A549 (cell line): Measurements from ENCODE around the gene ADAMTS10. TPM values are rescaled to one million over a fixed set of nuclear protein-coding genes. Genes with fewer than 3 reads are reported as not detected.

Experiments
- ATAC-seq, 2 experiments: fragments of 200-7000 bp in 1 of 2; fragments of >200 bp in 1 of 2; cut with Nextera tagmentation in 1 of 2; cut with Tn5 transposase in 1 of 2; 3 replicates each; pipeline versions ENCODE4 v1.8.0 to v1.9.1; 2018 to 2020; ENCODE audit warnings: mild to moderate bottlenecking in 1 of 2, moderate library complexity in 1 of 2
- CTCF ChIA-PET: fragments of 300-600 bp; sonication (Branson Sonifier 250); formaldehyde crosslinking; extraction: SDS; loops from one replicate; lab custom pipeline; 2021; ENCODE audit warnings: antibody characterized with exemption, inconsistent platforms; lab: Yijun Ruan, JAX
- POLR2A ChIA-PET: fragments of 350-600 bp; formaldehyde crosslinking; extraction: SDS; loops from one replicate; lab custom pipeline; 2021; ENCODE audit warnings: antibody characterized with exemption, inconsistent platforms; lab: Yijun Ruan, JAX
- DNase-seq, 2 experiments: peaks; one replicate each; pipeline versions ENCODE4 v3.0.0 to v3.0.0-alpha.2; 2011 to 2016; ENCODE audit warnings: low read depth in 1 of 2, low spot score in 1 of 2
- FAIRE-seq: peaks from 2 replicates; lab custom pipeline; 2011; peaks lifted over from hg19 to GRCh38; lab: Jason Lieb, UNC
- H3K27ac ChIP-seq, 2 experiments: fragments of >200 bp; sonication (Bioruptor Twin); formaldehyde crosslinking; 3 replicates each; pipeline ENCODE4 v1.5.1; 2016 to 2017
- H3K4me1 ChIP-seq: fragments of >200 bp; sonication (Bioruptor Twin); formaldehyde crosslinking; 3 replicates; pipeline ENCODE4 v1.6.1; 2016
- H3K4me2 ChIP-seq: fragments of >200 bp; sonication (Bioruptor Twin); formaldehyde crosslinking; 3 replicates; pipeline ENCODE4 v1.6.1; 2016
- H3K4me3 ChIP-seq: fragments of >200 bp; sonication (Bioruptor Twin); formaldehyde crosslinking; 3 replicates; pipeline ENCODE4 v1.5.1; 2016
- H3K9me3 ChIP-seq: fragments of >200 bp; sonication (Bioruptor Twin); formaldehyde crosslinking; 3 replicates; pipeline ENCODE4 v1.6.1; 2016
- BCL3 ChIP-seq: fragments of >200 bp; sonication (Bioruptor Twin); formaldehyde crosslinking; IDR thresholded peaks from 3 replicates; pipeline ENCODE4 v1.6.1; 2016
- CHD2 ChIP-seq: fragments of 150-350 bp; IDR thresholded peaks from 2 replicates; pipeline ENCODE4 v1.6.1; 2014; ENCODE audit warnings: low read length; ENCODE audit not compliant: partially characterized antibody
- CTCF ChIP-seq: fragments of >200 bp; sonication (Bioruptor Twin); formaldehyde crosslinking; IDR thresholded peaks from 3 replicates; pipeline ENCODE4 v1.5.1; 2016
- EHMT2 ChIP-seq: fragments of 200-600 bp; sonication (generic); IDR thresholded peaks from 2 replicates; pipeline ENCODE4 v1.6.1; 2016; ENCODE audit warnings: antibody characterized with exemption, low read depth, mild to moderate bottlenecking, moderate library complexity
- ELK1 ChIP-seq: fragments of 150-350 bp; IDR thresholded peaks from 2 replicates; pipeline ENCODE4 v1.6.1; 2014; ENCODE audit warnings: low read depth, mild to moderate bottlenecking, low read length
- ESRRA ChIP-seq: fragments of 150-350 bp; IDR thresholded peaks from 2 replicates; pipeline ENCODE4 v1.6.1; 2014; ENCODE audit warnings: mild to moderate bottlenecking, low read length, borderline replicate concordance
- FOSL2 ChIP-seq, 2 experiments: fragments of 450-650 bp in 1 of 2; fragments of >200 bp in 1 of 2; sonication (Bioruptor Twin) in 1 of 2; formaldehyde crosslinking; IDR thresholded peaks; 2 replicates each; pipeline versions ENCODE4 v1.5.0 to v1.6.1; 2016 to 2020; ENCODE audit warnings: mild to moderate bottlenecking in 1 of 2, moderate library complexity in 1 of 2
- GATA3 ChIP-seq: IDR thresholded peaks from 2 replicates; pipeline ENCODE4 v1.6.1; 2012; ENCODE audit warnings: borderline replicate concordance
- HES2 ChIP-seq: fragments of >200 bp; sonication (Bioruptor Twin); formaldehyde crosslinking; IDR thresholded peaks from 2 replicates; pipeline ENCODE4 v1.6.1; 2016
- HEYL ChIP-seq: fragments of 250-450 bp; sonication (Bioruptor Pico); IDR thresholded peaks from 2 replicates; pipeline ENCODE4 v1.8.0; 2021; ENCODE audit warnings: mild to moderate bottlenecking, moderate library complexity
- HOXB5 ChIP-seq: fragments of 250-450 bp; sonication (Bioruptor Pico); IDR thresholded peaks from 2 replicates; pipeline ENCODE4 v1.5.0; 2020; ENCODE audit warnings: mild to moderate bottlenecking, moderate library complexity
- JUN ChIP-seq, 2 experiments: fragments of >200 bp; sonication (Bioruptor Twin); formaldehyde crosslinking; IDR thresholded peaks; 2 replicates in 1 of 2; 3 replicates in 1 of 2; pipeline ENCODE4 v1.6.1; 2016 to 2017
- JUNB ChIP-seq: fragments of >200 bp; sonication (Bioruptor Twin); formaldehyde crosslinking; IDR thresholded peaks from 2 replicates; pipeline ENCODE4 v1.6.1; 2016
- MAFK ChIP-seq: fragments of 450-650 bp; IDR thresholded peaks from 2 replicates; pipeline ENCODE4 v1.6.1; 2014; ENCODE audit not compliant: partially characterized antibody
- MAX ChIP-seq: IDR thresholded peaks from 2 replicates; pipeline ENCODE4 v1.6.1; 2012
- NPAS2 ChIP-seq: fragments of 250-450 bp; sonication (Bioruptor Pico); IDR thresholded peaks from 2 replicates; pipeline ENCODE4 v1.8.0; 2022; ENCODE audit warnings: mild to moderate bottlenecking, moderate library complexity, borderline replicate concordance
- PBX3 ChIP-seq: IDR thresholded peaks from 2 replicates; pipeline ENCODE4 v1.6.1; 2012
- POLR2A ChIP-seq: IDR thresholded peaks from 2 replicates; pipeline ENCODE4 v1.6.1; 2012; ENCODE audit warnings: mild to moderate bottlenecking, low read length
- POLR2AphosphoS2 ChIP-seq: conservative IDR thresholded peaks from 2 replicates; pipeline ENCODE4 v1.6.1; 2012; ENCODE audit warnings: low read length, improper control_type of control experiment, inconsistent platforms
- RAD21 ChIP-seq, 2 experiments: fragments of >200 bp in 1 of 2; sonication (Bioruptor Twin) in 1 of 2; formaldehyde crosslinking in 1 of 2; IDR thresholded peaks in 1 of 2; conservative IDR thresholded peaks in 1 of 2; 2 replicates in 1 of 2; 3 replicates in 1 of 2; pipeline ENCODE4 v1.6.1; 2012 to 2018; ENCODE audit warnings: inconsistent platforms in 1 of 2
- REST ChIP-seq: fragments of 200-600 bp; sonication (generic); IDR thresholded peaks from 2 replicates; pipeline ENCODE4 v1.6.1; 2016; ENCODE audit warnings: antibody characterized with exemption, mild to moderate bottlenecking, moderate library complexity
- RFX5 ChIP-seq: fragments of 450-650 bp; IDR thresholded peaks from 2 replicates; pipeline ENCODE4 v1.7.1; 2014; ENCODE audit warnings: antibody characterized with exemption, mild to moderate bottlenecking, moderate library complexity
- RNF2 ChIP-seq: fragments of 200-600 bp; sonication (generic); IDR thresholded peaks from 2 replicates; pipeline ENCODE4 v1.6.1; 2016; ENCODE audit warnings: low read depth, mild to moderate bottlenecking, antibody characterized with exemption, moderate library complexity, borderline replicate concordance
- SMC3 ChIP-seq: fragments of >200 bp; sonication (Bioruptor Twin); formaldehyde crosslinking; IDR thresholded peaks from 3 replicates; pipeline ENCODE4 v1.6.1; 2018; ENCODE audit warnings: inconsistent platforms
- ZC3H11A ChIP-seq: fragments of 450-650 bp; IDR thresholded peaks from 2 replicates; pipeline ENCODE4 v1.6.1; 2014; ENCODE audit warnings: antibody characterized with exemption, mild to moderate bottlenecking
- ZFP36 ChIP-seq: fragments of 450-650 bp; IDR thresholded peaks from 2 replicates; pipeline ENCODE4 v1.6.1; 2014; ENCODE audit warnings: borderline replicate concordance; ENCODE audit not compliant: partially characterized antibody
- ZNF302 ChIP-seq: fragments of 250-450 bp; sonication (Bioruptor Pico); IDR thresholded peaks from 2 replicates; pipeline ENCODE4 v1.9.0; 2021; ENCODE audit warnings: inconsistent platforms, mild to moderate bottlenecking, moderate library complexity
- WGBS: methylation state at CpG from one replicate; pipeline ENCODE4 v1.1.6; 2017; ENCODE audit errors: missing lambda C conversion rate; 5-methylcytosine and 5-hydroxymethylcytosine counted together
- polyA plus RNA-seq, 4 experiments: library from polyadenylated mRNA; depleted of rRNA in 3 of 4; stranded (reverse); fragments of >200 nt; fragmentation: RNase III in 1 of 4; extraction: RNeasy Plus Mini Kit Qiagen cat#74134 plus additional on column Dnase treatment in 1 of 4; gene quantifications; 2 replicates in 3 of 4; 3 replicates in 1 of 4; pipeline ENCODE4 v1.2.3, GENCODE V29; 2011 to 2017

ADAMTS10 gene
- polyA plus RNA-seq, 2 of the 4 experiments (the other 2 are of a cell fraction) = 26.7 to 49.3 TPM

- TF ChIP-seq HEYL (CRISPR knock-in tag) (no peak), MAFK (no peak), ZNF302 (no peak), FOSL2 (IDR thresholded peaks at IDR 0.05) (no peak), FOSL2 (CRISPR knock-in tag; IDR thresholded peaks at IDR 0.05) (no peak), MAX (no peak), EHMT2 (no peak), HOXB5 (CRISPR knock-in tag) (no peak), ZC3H11A (no peak), ZFP36 (no peak)
Measured at GRCh38 chr19:8593931-8594330, 16.6 kb downstream of the ADAMTS10 start (continued).

- H3K27ac ChIP-seq = peak overlapping the region; percentile 80 to 95
- peak overlapping the region; percentile 98 for H3K4me2 ChIP-seq
- ChIA-PET POLR2A (no interaction called here), CTCF (interaction anchor here (3.7 to 5.7 kb wide), 3 partner anchors 12 to 102 kb away, joined by 20 to 42 read pairs (median 32); no protein-coding TSS in a partner anchor)
- ATAC-seq (peak; percentile 82 to 93), DNase-seq (peak; percentile 60 to 98), FAIRE-seq (peak; percentile 70)
- peaks cover 25% of the 10 kb centered on the region for H3K4me1 ChIP-seq
- peak overlapping the region; percentile 42 for H3K4me3 ChIP-seq
- WGBS = 25% methylated on average over 30 of the region's 55 CpGs
- H3K9me3 ChIP-seq = no peaks in the 10 kb centered on the region
- TF ChIP-seq CHD2 (no peak), NPAS2 (CRISPR knock-in tag) (no peak), REST (no peak), RNF2 (no peak), CTCF (no peak), ESRRA (no peak), ZFP36 (no peak), FOSL2 (IDR thresholded peaks at IDR 0.05) (no peak), FOSL2 (CRISPR knock-in tag; IDR thresholded peaks at IDR 0.05) (no peak), ELK1 (no peak), POLR2AphosphoS2 (0 out of 2 replicates have a peak, but pooled peaks have one; percentile 82), SMC3 (no peak), JUN (IDR thresholded peaks at IDR 0.05) (peak; percentile 76 to 78), RAD21 (conservative IDR thresholded peaks at IDR 0.05 in 1 of 2, IDR thresholded peaks at IDR 0.05 in 1 of 2) (no peak), POLR2A (0 out of 2 replicates have a peak, but pooled peaks have one; percentile 19), HES2 (no peak), RFX5 (0 out of 2 replicates have a peak, but pooled peaks have one; percentile 16), JUNB (no peak), PBX3 (peak; percentile 85), MAX (peak; percentile 14; the same call in 1 of the 2 replicates), GATA3 (no peak), BCL3 (0 out of 3 replicates have a peak, but pooled peaks have one; percentile 18), ZC3H11A (0 out of 2 replicates have a peak, but pooled peaks have one; percentile 4)
Measured at GRCh38 chr19:8592231-8593009, 18.1 kb downstream of the ADAMTS10 start.
